MCF 10A (cell line): ENCODE results near the gene TAS1R3. TPM values are rescaled to one million over a fixed set of nuclear protein-coding genes. Genes with fewer than 3 reads are reported as not detected.

Source experiments
- BruUV-seq: library from RNA; stranded (reverse); fragments of 400-500 nt; replicated peaks from 2 replicates; lab custom pipeline; 2021; lab: Mats Ljungman, UMichigan
- CTCF ChIA-PET: fragments of 300-600 bp; sonication (Branson Sonifier 250); formaldehyde crosslinking; extraction: SDS; loops from one replicate; lab custom pipeline; 2021; ENCODE audit warnings: antibody characterized with exemption, inconsistent platforms; lab: Yijun Ruan, JAX
- POLR2A ChIA-PET: fragments of 300-600, 350-650 bp; sonication (Branson Sonifier 250); formaldehyde crosslinking; extraction: SDS; loops from one replicate; lab custom pipeline; 2020; ENCODE audit warnings: antibody characterized with exemption, inconsistent platforms; lab: Yijun Ruan, JAX
- DNase-seq: peaks from one replicate; pipeline ENCODE4 v3.0.0-alpha.2; 2018; ENCODE audit not compliant: unreplicated experiment
- H3K27ac Mint-ChIP-seq: one replicate; pipeline ENCODE4 v1.8.0; 2022; ENCODE audit warnings: mild to moderate bottlenecking, low read depth, mixed read lengths; ENCODE audit not compliant: unreplicated experiment
- H3K27me3 Mint-ChIP-seq: one replicate; pipeline ENCODE4 v1.8.0; 2022; ENCODE audit warnings: mixed read lengths; ENCODE audit not compliant: insufficient read depth, unreplicated experiment
- H3K36me3 Mint-ChIP-seq: one replicate; pipeline ENCODE4 v1.8.0; 2022; ENCODE audit warnings: mild to moderate bottlenecking, moderate library complexity, mixed read lengths; ENCODE audit not compliant: insufficient read depth, unreplicated experiment
- H3K4me1 Mint-ChIP-seq: one replicate; pipeline ENCODE4 v1.8.0; 2022; ENCODE audit warnings: mixed read lengths; ENCODE audit not compliant: insufficient read depth, unreplicated experiment
- H3K4me3 Mint-ChIP-seq: one replicate; pipeline ENCODE4 v1.8.0; 2022; ENCODE audit warnings: mild to moderate bottlenecking, moderate library complexity, mixed read lengths; ENCODE audit not compliant: unreplicated experiment
- H3K9me3 Mint-ChIP-seq: one replicate; pipeline ENCODE4 v1.8.0; 2022; ENCODE audit warnings: mixed read lengths; ENCODE audit not compliant: unreplicated experiment
- intact Hi-C: fragments of 100-400 bp; cut with micrococcal nuclease; formaldehyde crosslinking; loops from 2 replicates; pipeline ENCODE4 v1.14.1; 2022
- total RNA-seq: library from RNA; stranded (reverse); gene quantifications from 2 replicates; pipeline ENCODE4 v1.2.3, GENCODE V29; 2022
- TF ChIP-seq, protein P1 (sequence below): fragments of 200-600 bp; IDR thresholded peaks from one replicate; pipeline ENCODE4 v1.8.0; 2022; ENCODE audit warnings: antibody characterized with exemption, mild to moderate bottlenecking; ENCODE audit not compliant: unreplicated experiment

TAS1R3 gene
- total RNA-seq, 1 experiment from 2014 or later, result not detected

DNA sequence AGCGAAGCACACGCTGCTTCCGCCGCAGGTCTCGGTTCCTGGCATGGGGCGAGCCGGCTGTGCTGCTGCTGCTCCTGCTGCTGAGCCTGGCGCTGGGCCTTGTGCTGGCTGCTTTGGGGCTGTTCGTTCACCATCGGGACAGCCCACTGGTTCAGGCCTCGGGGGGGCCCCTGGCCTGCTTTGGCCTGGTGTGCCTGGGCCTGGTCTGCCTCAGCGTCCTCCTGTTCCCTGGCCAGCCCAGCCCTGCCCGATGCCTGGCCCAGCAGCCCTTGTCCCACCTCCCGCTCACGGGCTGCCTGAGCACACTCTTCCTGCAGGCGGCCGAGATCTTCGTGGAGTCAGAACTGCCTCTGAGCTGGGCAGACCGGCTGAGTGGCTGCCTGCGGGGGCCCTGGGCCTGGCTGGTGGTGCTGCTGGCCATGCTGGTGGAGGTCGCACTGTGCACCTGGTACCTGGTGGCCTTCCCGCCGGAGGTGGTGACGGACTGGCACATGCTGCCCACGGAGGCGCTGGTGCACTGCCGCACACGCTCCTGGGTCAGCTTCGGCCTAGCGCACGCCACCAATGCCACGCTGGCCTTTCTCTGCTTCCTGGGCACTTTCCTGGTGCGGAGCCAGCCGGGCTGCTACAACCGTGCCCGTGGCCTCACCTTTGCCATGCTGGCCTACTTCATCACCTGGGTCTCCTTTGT is 2.6 kb downstream of the TAS1R3 start:
- intact Hi-C loops, result no loop called here
- H3K9me3 Mint-ChIP-seq, result no peaks in the 10 kb centered on the region
- BruUV-seq, result no TSS peak
- CTCF ChIA-PET, result no interaction called here
- H3K4me3 Mint-ChIP-seq, result no peak overlapping the region
- no peaks in the 10 kb centered on the region for H3K27me3 Mint-ChIP-seq
- no peaks in the 10 kb centered on the region for H3K4me1 Mint-ChIP-seq
- H3K36me3 Mint-ChIP-seq, result peaks cover 48% of the 10 kb centered on the region
- TF ChIP-seq, protein P1, sequence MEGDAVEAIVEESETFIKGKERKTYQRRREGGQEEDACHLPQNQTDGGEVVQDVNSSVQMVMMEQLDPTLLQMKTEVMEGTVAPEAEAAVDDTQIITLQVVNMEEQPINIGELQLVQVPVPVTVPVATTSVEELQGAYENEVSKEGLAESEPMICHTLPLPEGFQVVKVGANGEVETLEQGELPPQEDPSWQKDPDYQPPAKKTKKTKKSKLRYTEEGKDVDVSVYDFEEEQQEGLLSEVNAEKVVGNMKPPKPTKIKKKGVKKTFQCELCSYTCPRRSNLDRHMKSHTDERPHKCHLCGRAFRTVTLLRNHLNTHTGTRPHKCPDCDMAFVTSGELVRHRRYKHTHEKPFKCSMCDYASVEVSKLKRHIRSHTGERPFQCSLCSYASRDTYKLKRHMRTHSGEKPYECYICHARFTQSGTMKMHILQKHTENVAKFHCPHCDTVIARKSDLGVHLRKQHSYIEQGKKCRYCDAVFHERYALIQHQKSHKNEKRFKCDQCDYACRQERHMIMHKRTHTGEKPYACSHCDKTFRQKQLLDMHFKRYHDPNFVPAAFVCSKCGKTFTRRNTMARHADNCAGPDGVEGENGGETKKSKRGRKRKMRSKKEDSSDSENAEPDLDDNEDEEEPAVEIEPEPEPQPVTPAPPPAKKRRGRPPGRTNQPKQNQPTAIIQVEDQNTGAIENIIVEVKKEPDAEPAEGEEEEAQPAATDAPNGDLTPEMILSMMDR, result no peak
- POLR2A ChIA-PET, result interaction anchor here (1.6 to 3.0 kb wide), 4 partner anchors 10 to 42 kb away, joined by 3 to 28 read pairs (median 12); partner anchors contain the start of genes AURKAIP1 and DVL1
- H3K27ac Mint-ChIP-seq, result no peak overlapping the region
- no peak for DNase-seq

DNA sequence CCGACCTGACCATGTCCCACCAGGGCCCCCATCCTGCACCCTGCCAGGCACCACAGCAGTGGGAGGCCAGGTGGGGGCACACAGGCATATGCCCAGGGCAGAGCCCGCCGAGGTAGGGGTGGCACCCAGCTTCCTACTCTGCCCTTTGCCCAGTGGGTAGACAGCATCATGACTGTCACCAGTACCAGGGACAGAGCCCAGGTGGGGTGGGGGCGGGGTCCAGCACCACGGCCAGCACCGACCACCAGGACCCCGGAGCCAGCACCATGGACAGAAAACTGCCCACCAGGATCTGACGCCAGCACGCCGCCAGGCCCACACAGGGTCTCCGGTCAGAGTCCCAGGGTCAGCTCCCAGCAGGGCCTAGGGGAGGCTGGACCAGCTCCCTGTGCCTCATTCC is 3.8 kb downstream of the TAS1R3 start:
- TF ChIP-seq, protein P1, result no peak
- ChIA-PET CTCF (interaction anchor here (0.6 to 1.1 kb wide), 6 partner anchors 9 to 372 kb away, joined by 3 to 8 read pairs (median 3); no protein-coding TSS in a partner anchor), POLR2A (interaction anchor here (1.1 to 1.5 kb wide), 2 partner anchors 13 to 16 kb away, joined by 4 read pairs; no protein-coding TSS in a partner anchor)
- Mint-ChIP-seq H3K4me3 (no peak overlapping the region), H3K9me3 (no peaks in the 10 kb centered on the region), H3K27ac (no peak overlapping the region), H3K4me1 (no peaks in the 10 kb centered on the region), H3K27me3 (no peaks in the 10 kb centered on the region), H3K36me3 (peaks cover 48% of the 10 kb centered on the region)
- no TSS peak for BruUV-seq
- intact Hi-C loops, result no loop called here
- DNase-seq, result no peak

DNA sequence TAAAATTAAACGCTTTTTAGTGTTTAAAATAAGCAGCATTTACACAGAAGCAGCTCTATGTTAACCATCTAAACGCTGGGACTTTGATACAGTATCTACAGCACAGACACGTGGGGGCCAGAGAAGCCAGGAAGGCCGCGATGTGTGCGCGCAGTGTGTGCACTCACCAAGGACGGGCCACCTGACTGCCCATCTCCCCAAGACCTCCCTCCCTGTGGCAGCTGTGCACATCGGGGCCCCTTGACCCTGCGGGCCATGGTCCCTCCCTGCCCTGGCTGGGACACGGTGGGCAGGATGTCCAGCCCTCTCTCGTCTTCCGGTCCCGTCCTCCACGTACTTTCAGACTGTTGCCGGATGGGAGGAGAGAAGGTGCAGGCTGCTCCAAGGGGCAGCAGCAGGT is 4.2 kb downstream of the TAS1R3 start:
- Mint-ChIP-seq H3K4me1 (no peaks in the 10 kb centered on the region), H3K4me3 (no peak overlapping the region), H3K27me3 (no peaks in the 10 kb centered on the region), H3K27ac (no peak overlapping the region), H3K36me3 (peaks cover 48% of the 10 kb centered on the region), H3K9me3 (no peaks in the 10 kb centered on the region)
- ChIA-PET POLR2A (interaction anchor here (1.1 to 1.5 kb wide), 2 partner anchors 12 to 17 kb away, joined by 4 read pairs; no protein-coding TSS in a partner anchor), CTCF (interaction anchor here (0.6 to 1.1 kb wide), 4 partner anchors 9 to 373 kb away, joined by 3 to 8 read pairs (median 4); no protein-coding TSS in a partner anchor)
- TF ChIP-seq, protein P1, result no peak
- BruUV-seq, result no TSS peak
- no peak for DNase-seq
- intact Hi-C loops, result no loop called here

DNA sequence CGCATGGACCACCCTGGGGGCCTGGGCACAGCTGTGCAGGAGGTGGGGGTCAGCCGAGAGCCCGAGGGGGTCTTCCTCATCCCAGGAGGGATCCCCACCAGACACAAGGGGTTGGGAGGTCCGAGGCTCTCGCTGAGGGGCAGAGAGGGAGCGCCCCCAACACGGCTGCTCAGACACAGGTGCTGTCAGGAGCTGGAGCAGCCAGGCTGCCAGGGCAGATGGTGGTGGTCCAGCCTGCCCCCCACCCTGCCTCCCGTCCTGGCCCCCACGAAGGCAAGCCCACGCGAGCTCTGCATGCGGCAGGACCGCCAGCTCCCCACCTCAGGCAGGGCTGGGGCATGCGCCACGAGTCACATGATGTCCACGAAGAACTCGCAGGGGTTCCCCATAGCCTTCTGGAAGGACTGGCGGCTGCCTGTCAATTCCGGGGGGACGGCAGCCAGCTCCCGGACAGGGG is 4.7 kb downstream of the TAS1R3 start:
- Mint-ChIP-seq H3K9me3 (no peaks in the 10 kb centered on the region), H3K27ac (no peak overlapping the region), H3K27me3 (no peaks in the 10 kb centered on the region), H3K4me1 (no peaks in the 10 kb centered on the region), H3K4me3 (no peak overlapping the region), H3K36me3 (peaks cover 53% of the 10 kb centered on the region)
- no TSS peak for BruUV-seq
- DNase-seq, result no peak
- POLR2A ChIA-PET, result interaction anchor here (0.6 to 1.5 kb wide), 2 partner anchors 17 to 142 kb away, joined by 3 to 4 read pairs; no protein-coding TSS in a partner anchor
- intact Hi-C loops, result no loop called here
- TF ChIP-seq, protein P1, result no peak
- CTCF ChIA-PET, result no interaction called here
